Stimulated activated CD8-positive, alpha-beta memory T cell treated with anti-CD3 and anti-CD28 coated beads, Interleukin-7, amount 100 ng/mL, for 24 hours (primary cell): ENCODE results near the gene RABL3.
"Not testable (repeated sequence)": the region's sequence is repeated elsewhere in the genome, so short reads cannot be mapped to it uniquely, and the experiment has no call there.

ENCODE experiments used
- DNase-seq: peaks from one replicate; pipeline ENCODE4 v3.0.0-alpha.2; 2020; ENCODE audit warnings: low read depth

RABL3 gene

DNA sequence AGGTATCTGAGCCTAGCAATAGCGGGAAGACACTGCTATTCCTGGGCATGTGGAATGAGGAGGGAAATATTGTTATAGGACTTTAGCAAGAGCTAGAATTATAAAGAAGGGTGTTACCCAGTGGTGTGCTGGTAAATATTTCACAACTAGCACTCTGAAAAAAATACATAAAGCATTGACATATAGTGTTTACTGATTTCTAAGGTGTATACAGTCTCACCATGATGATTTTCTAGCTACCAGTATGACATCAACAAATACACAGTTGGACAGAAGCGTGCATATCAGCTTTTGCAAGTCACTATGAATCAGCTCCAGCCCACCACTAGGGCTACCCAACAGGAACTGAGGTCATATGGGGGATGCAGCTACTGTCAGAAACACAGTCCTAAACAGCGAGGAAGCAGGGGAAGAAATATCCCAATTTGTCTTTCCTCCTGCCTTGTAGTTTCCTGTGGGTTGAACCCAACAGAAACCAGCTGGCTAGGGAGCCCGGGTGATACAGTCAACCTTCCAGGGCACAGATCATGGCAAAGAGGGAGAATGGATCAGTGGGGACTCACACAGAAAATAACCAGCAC is 99.9 kb downstream of the RABL3 start:
- DNase-seq = no peak

DNA sequence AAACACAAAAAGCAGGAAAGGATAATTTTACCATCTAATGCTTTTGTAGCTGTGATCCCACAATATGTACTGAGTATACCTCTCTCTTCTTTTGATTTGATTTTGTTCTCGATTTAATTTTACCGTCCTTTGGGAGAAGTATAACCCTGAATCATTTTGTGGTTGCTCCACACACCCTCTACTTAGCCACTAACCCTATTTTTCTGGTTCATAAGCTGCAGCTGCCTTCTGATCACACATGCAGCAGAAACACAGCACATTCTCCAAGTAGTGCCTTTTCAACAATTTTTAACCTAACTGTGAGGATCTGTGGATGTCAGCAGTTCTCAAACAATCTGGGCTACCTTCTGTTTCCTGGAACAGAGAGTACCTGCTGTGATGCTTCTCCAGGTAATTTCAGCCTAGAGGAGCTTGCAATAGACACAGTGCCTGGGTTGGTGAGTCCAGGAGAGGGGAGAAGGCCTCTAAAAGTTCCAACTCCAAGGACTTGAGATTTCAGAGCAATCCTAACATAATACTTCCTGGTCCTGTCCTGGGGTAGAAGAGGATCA is 100.5 kb downstream of the RABL3 start:
- no peak for DNase-seq

DNA sequence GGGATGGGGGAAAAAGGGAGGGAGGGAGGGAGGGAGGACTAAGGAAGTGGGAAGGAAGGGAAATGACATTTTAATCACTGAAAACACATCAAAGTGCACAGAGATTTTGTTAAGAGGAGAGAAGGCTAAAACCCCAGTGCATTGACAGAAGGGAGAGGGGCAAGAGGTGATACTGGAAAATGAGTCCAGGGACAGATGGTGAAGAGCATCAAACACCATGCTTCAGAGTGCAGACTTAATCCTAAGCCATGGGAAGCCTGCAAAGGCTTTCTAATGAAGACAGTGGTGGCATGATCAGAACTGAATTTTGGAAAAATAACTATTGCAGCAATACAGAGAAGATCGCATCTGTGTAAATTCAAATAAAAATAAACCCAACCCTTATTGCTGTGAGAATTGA is 102.1 kb downstream of the RABL3 start:
- no peak for DNase-seq

DNA sequence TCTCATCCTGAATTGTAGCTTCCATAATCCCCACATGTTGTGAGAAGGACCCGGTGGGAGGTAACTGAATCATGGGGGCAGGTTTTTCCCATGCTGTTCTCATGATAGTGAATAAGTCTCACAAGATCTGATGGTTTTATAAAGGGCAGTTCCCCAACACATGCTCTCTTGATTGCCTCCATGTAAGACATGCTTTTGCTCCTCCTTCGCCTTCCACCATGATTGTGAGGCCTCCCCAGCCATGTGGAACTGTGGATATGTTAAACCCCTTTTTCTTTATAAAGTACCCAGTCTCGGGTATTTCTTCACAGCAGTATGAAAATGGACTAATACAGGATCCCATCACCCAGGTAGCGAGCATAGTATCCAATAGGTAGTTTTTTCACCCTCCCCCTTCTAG is 103.5 kb downstream of the RABL3 start:
- DNase-seq = not testable (repeated sequence)

DNA sequence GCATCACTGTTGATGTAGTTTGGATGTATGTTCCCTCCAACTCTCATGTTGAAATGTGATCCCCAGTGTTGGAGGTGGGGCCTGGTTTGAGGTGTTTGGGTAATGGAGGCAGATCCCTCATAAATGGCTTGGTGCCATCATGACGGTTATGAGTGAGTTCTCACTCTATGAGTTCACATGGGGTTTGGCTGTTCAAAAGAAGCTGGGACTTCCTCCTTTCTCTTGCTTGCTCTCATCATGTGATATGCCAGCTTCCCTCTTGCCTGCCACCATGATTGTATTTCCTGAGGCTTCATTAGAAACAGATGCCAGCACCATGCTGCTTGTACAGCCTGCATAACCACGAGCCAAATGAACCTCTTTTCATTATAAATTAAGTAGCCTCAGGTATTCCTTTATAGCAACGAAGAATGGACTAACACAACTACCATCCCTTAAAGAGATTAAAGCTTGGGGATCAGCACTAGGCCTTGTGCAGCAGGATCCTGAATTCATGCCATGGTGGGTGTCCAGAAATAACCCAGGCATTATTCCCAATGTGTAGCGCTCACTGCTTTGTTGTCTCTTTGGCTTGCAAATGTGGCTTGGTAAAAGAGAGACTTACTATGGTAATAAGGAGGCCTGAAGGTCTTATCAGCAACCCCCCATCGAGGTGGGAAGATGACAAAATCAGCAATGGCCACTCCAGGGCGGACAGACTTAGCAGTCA is 104.3 kb downstream of the RABL3 start:
- DNase-seq = no peak

DNA sequence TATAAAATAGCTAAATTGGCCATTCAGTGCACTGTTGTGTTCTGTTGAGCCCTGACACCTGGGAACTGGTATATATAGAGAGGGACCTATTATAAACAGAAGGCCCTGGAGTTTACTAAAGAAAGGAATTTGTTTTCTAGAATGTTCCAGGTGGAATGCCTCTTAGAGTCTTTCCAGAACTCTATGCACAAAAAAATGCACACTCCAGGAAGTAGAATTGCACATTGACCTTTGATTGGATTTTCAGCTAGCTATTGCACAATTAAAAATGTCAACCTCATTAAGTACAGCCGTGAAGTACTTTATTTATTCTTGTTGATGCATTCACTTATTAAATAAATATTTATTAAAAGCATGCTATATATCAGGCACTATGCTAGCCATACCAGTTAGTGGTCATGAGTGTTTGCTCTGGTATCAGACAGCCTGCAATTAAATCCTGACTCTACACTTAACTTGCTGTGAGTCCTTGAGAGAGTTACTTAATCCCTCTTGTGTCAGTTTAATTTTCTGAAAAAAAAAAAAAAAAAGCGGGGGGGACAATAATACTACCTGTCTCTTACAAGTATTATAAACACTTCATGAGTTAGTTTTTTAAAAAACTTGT is 105.4 kb downstream of the RABL3 start:
- no peak for DNase-seq
